ENCODE measurements around the gene DDOST.

Gene DDOST

GRCh38 chr1:20663969-20664715 lies 3.0 kb upstream of the DDOST start:
- Histone ChIP-seq H3K36me3 (peaks cover 11% of the 10 kb centered on the region), H3K27ac (no peak overlapping the region), H3K27me3 (ENCODE audit: insufficient read depth, low read depth, severe bottlenecking) (no peaks in the 10 kb centered on the region), H3K9me3 (ENCODE audit: severe bottlenecking) (no peaks in the 10 kb centered on the region), H3K4me3 (ENCODE audit: low read depth, low read length) (no peak overlapping the region)
- DNase-seq: no peak
- TF ChIP-seq, protein P1, sequence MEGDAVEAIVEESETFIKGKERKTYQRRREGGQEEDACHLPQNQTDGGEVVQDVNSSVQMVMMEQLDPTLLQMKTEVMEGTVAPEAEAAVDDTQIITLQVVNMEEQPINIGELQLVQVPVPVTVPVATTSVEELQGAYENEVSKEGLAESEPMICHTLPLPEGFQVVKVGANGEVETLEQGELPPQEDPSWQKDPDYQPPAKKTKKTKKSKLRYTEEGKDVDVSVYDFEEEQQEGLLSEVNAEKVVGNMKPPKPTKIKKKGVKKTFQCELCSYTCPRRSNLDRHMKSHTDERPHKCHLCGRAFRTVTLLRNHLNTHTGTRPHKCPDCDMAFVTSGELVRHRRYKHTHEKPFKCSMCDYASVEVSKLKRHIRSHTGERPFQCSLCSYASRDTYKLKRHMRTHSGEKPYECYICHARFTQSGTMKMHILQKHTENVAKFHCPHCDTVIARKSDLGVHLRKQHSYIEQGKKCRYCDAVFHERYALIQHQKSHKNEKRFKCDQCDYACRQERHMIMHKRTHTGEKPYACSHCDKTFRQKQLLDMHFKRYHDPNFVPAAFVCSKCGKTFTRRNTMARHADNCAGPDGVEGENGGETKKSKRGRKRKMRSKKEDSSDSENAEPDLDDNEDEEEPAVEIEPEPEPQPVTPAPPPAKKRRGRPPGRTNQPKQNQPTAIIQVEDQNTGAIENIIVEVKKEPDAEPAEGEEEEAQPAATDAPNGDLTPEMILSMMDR (IDR thresholded peaks at IDR 0.05; ENCODE audit: low read depth, low read length): no peak

DNA sequence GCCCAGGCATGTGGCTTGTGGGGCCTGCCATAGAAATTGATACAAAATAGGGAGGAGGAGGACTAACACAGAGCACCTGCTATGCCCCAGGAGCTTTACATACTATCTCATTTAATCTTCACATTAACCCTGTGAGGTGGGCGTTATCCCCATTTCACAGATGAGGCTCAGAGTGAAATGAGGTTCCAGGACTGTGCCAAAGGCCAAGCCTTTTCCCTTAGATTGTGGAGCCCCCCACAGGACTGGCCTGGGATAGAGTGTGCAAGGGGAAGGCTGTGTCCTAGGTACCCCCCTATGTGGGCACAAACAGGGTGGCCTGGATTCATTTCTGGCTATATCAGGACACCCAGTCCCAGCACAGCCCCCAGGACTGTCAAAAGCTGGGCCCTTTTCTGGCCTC lies 2.2 kb upstream of the DDOST start:
- Histone ChIP-seq H3K27me3 (ENCODE audit: insufficient read depth, low read depth, severe bottlenecking) (no peaks in the 10 kb centered on the region), H3K4me3 (ENCODE audit: low read depth, low read length) (no peak overlapping the region), H3K27ac (no peak overlapping the region), H3K36me3 (peaks cover 14% of the 10 kb centered on the region), H3K9me3 (ENCODE audit: severe bottlenecking) (no peaks in the 10 kb centered on the region)
- TF ChIP-seq, protein P1 (IDR thresholded peaks at IDR 0.05; ENCODE audit: low read depth, low read length): peak; percentile 34; the same call in 1 of the 2 replicates
- no peak for DNase-seq

DNA sequence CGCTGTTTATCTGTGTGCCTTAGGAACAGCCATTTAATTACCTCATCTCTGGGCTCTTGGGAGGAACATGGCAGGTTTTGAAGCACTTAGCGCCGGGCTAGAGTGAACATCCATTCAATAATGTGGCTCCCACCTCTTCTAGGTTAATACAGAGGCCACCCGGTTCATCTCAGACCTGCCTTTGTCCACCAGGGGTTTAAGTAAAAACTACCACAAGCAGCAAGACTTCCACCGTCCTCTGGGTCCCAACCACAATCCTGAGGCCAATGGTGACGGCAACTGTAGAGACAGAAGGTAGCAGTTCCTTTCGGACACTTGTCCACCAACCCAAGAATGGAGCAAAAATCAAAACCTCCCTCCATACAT lies 924 bp upstream of the DDOST start:
- TF ChIP-seq, protein P1 (IDR thresholded peaks at IDR 0.05; ENCODE audit: low read depth, low read length): no peak
- no peaks in the 10 kb centered on the region for H3K27me3 ChIP-seq (ENCODE audit: insufficient read depth, low read depth, severe bottlenecking)
- DNase-seq: no peak
- peaks cover 27% of the 10 kb centered on the region for H3K36me3 ChIP-seq
- H3K27ac ChIP-seq: peak overlapping the region; percentile 85
- peak overlapping the region; percentile 97 for H3K4me3 ChIP-seq (ENCODE audit: low read depth, low read length)
- H3K9me3 ChIP-seq (ENCODE audit: severe bottlenecking): no peaks in the 10 kb centered on the region

DNA sequence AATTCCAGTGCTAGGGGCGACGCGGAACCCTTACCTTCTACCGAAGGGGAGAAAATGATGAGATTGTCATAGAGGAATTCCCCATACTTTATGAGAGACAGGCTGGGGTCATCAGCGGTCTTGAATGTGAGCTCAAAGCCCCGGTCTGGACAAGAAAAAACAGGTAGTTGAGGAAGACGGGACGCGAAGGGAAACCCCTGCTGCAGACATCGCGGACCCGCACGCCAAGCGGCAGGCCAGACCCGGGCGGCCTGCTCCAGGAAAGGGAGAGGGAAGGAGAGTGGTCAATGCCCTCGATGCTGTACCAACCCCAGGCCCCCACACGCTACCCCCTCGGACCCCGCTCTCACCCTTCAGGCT lies 342 bp downstream of the DDOST start:
- no peak for DNase-seq
- Histone ChIP-seq H3K27ac (peak overlapping the region; percentile 64), H3K36me3 (peaks cover 40% of the 10 kb centered on the region), H3K9me3 (ENCODE audit: severe bottlenecking) (no peaks in the 10 kb centered on the region), H3K4me3 (ENCODE audit: low read depth, low read length) (peak overlapping the region; percentile 97), H3K27me3 (ENCODE audit: insufficient read depth, low read depth, severe bottlenecking) (no peaks in the 10 kb centered on the region)
- TF ChIP-seq, protein P1 (IDR thresholded peaks at IDR 0.05; ENCODE audit: low read depth, low read length): no peak

DNA sequence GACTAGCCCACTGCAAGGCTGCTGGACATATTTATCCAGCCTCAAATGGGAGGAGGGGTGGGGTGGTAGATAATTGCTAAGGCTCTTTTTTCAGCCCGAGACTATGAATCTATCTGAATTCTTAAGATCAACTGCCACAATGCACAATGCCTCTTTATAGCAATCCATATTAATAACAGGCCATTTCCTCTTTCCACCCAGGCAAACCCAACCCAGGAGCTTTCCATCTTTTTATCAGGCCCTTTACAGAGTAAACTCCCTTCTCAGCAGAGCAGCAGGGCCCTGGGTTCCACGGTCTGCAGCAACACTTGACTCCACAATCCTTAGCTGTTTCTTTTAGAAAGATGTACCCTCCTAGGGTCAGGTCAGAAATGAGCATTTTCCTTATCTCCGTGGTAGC lies 806 bp downstream of the DDOST start:
- peak overlapping the region; percentile 97 for H3K4me3 ChIP-seq (ENCODE audit: low read depth, low read length)
- peaks cover 44% of the 10 kb centered on the region for H3K36me3 ChIP-seq
- no peaks in the 10 kb centered on the region for H3K9me3 ChIP-seq (ENCODE audit: severe bottlenecking)
- DNase-seq: no peak
- H3K27ac ChIP-seq: peak overlapping the region; percentile 64; the same call in 1 of the 2 replicates
- TF ChIP-seq, protein P1 (IDR thresholded peaks at IDR 0.05; ENCODE audit: low read depth, low read length): no peak
- H3K27me3 ChIP-seq (ENCODE audit: insufficient read depth, low read depth, severe bottlenecking): no peaks in the 10 kb centered on the region

Measured in WERI-Rb-1 (cell line).